Upper lobe of left lung (tissue), 6 donors: ENCODE results near the gene NRDC. TPM values are rescaled to one million over a fixed set of nuclear protein-coding genes. Genes with fewer than 3 reads are reported as not detected.
"Not testable (repeated sequence)": the region's sequence is repeated elsewhere in the genome, so short reads cannot be mapped to it uniquely, and the experiment has no call there.

Source experiments
- ATAC-seq, 2 donors: fragments of 200-7000 bp; cut with Tn5 transposase; one replicate each; pipeline ENCODE4 v1.9.1; 2022; ENCODE audit warnings: mild to moderate bottlenecking in 2 of 2, moderate library complexity in 2 of 2; ENCODE audit not compliant: low FRiP score in 2 of 2
- DNase-seq, 2 donors: peaks; one replicate each; pipeline ENCODE4 v3.0.0-alpha.2; 2019 to 2020
- H3K27ac ChIP-seq, 4 donors: fragments of 200-600 bp; sonication (generic); one replicate each; pipeline ENCODE4 v1.5.1; 2016 to 2019
- H3K27me3 ChIP-seq, 4 donors: fragments of 200-600 bp; sonication (generic); one replicate each; pipeline ENCODE4 v1.5.1; 2017 to 2019
- H3K36me3 ChIP-seq, 4 donors: fragments of 200-600 bp; sonication (generic); one replicate each; pipeline ENCODE4 v1.5.1; 2016 to 2019
- H3K4me1 ChIP-seq, 4 donors: fragments of 200-600 bp; sonication (generic); one replicate each; pipeline ENCODE4 v1.5.1; 2018 to 2019
- H3K4me3 ChIP-seq, 4 donors: fragments of 200-600 bp; sonication (generic); one replicate each; pipeline ENCODE4 v1.5.1; 2017 to 2019; ENCODE audit warnings: mild to moderate bottlenecking in 2 of 4, moderate library complexity in 1 of 4
- H3K9me3 ChIP-seq, 4 donors: fragments of 200-600 bp; sonication (generic); one replicate each; pipeline ENCODE4 v1.5.1; 2018 to 2019
- EP300 ChIP-seq, 4 donors: sonication (generic); formaldehyde crosslinking; IDR thresholded peaks; one replicate each; pipeline ENCODE4 v1.5.1; 2017; ENCODE audit warnings: antibody characterized with exemption in 4 of 4, control low read depth in 2 of 4
- POLR2A ChIP-seq, 4 donors: fragments of 450-650 bp; IDR thresholded peaks; one replicate each; pipeline ENCODE4 v1.5.1; 2016 to 2017; ENCODE audit warnings: antibody characterized with exemption in 4 of 4, mild to moderate bottlenecking in 2 of 4
- POLR2AphosphoS5 ChIP-seq, 2 donors: sonication (generic); formaldehyde crosslinking; IDR thresholded peaks; one replicate each; pipeline ENCODE4 v1.5.1; 2017; ENCODE audit warnings: antibody characterized with exemption in 2 of 2
- WGBS, 2 donors: methylation state at CpG; one replicate each; pipeline ENCODE4 v1.1.5; 2017 to 2018; 5-methylcytosine and 5-hydroxymethylcytosine counted together
- total RNA-seq, 6 donors: library from RNA; depleted of rRNA in 4 of 6; stranded (reverse); fragments of >200 nt in 4 of 6; gene quantifications; one replicate each; pipeline versions ENCODE4 v1.1.0 to v1.2.1, GENCODE V29; 2016 to 2021
- TF ChIP-seq, protein P1 (sequence below), 6 experiments: fragments of 450-650 bp in 4 of 6; fragments of 200-600 bp in 2 of 6; sonication (generic) in 2 of 6; IDR thresholded peaks; one replicate each; pipeline ENCODE4 v1.5.1; 2016 to 2019; ENCODE audit warnings: antibody characterized with exemption in 6 of 6
- donor health status: DM: no; HTN: no; CAD: no; lungs with moderate emphysema.
- donor health status: DM: no; HTN: yes; CAD: no; lungs with severe emphysema.

NRDC gene
- total RNA-seq, 6 donors from 2014 or later, result 52.5 to 149 (median 106) TPM

GRCh38 chr1:51897699-51898031, 19.1 kb upstream of the NRDC start:
- DNase-seq (no peak), ATAC-seq (no peak)
- peaks cover 0 to 5% (median 0%) of the 10 kb centered on the region in 4 donors for H3K27me3 ChIP-seq
- no peaks in the 10 kb centered on the region for H3K36me3 ChIP-seq
- H3K4me1 ChIP-seq, result no peaks in the 10 kb centered on the region
- TF ChIP-seq POLR2A (IDR thresholded peaks at IDR 0.05), result no peak
- no peak for TF ChIP-seq POLR2AphosphoS5 (IDR thresholded peaks at IDR 0.05)
- no peak for TF ChIP-seq EP300 (IDR thresholded peaks at IDR 0.05)
- TF ChIP-seq, protein P1, sequence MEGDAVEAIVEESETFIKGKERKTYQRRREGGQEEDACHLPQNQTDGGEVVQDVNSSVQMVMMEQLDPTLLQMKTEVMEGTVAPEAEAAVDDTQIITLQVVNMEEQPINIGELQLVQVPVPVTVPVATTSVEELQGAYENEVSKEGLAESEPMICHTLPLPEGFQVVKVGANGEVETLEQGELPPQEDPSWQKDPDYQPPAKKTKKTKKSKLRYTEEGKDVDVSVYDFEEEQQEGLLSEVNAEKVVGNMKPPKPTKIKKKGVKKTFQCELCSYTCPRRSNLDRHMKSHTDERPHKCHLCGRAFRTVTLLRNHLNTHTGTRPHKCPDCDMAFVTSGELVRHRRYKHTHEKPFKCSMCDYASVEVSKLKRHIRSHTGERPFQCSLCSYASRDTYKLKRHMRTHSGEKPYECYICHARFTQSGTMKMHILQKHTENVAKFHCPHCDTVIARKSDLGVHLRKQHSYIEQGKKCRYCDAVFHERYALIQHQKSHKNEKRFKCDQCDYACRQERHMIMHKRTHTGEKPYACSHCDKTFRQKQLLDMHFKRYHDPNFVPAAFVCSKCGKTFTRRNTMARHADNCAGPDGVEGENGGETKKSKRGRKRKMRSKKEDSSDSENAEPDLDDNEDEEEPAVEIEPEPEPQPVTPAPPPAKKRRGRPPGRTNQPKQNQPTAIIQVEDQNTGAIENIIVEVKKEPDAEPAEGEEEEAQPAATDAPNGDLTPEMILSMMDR (IDR thresholded peaks at IDR 0.05), result no peak
- no peaks in the 10 kb centered on the region for H3K9me3 ChIP-seq
- H3K4me3 ChIP-seq, result no peak overlapping the region
- H3K27ac ChIP-seq, result no peak overlapping the region

DNA sequence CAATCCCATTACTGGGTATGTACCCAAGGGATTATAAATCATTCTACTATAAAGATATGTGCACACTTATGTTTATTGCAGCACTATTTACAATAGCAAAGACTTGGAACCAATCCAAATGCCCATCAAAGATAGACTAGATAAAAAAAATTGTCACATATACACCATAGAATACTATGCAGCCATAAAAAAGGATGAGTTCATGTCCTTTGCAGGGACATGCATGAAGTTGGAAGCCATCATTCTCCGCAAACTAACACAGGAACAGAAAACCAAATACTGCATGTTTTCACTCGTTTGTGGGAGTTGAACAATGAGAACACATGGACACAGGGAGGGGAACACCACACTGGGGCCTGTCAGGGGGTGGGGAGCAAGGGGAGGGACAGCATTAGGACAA, 16.2 kb upstream of the NRDC start:
- H3K4me3 ChIP-seq, DNase-seq, H3K27ac ChIP-seq, H3K36me3 ChIP-seq, H3K9me3 ChIP-seq, H3K27me3 ChIP-seq, H3K4me1 ChIP-seq, ATAC-seq: not testable (repeated sequence)
- 73 to 85% methylated on average over 2 of the region's 2 CpGs for WGBS, 2 donors

GRCh38 chr1:51878308-51878615, 265 bp downstream of the NRDC start:
- DNase-seq (no peak), ATAC-seq (peak in 1 of 2 donors; percentile 13)
- Histone ChIP-seq H3K4me3 (peak overlapping the region; percentile 62 to 96 (median 78)), H3K27me3 (no peaks in the 10 kb centered on the region), H3K27ac (peak overlapping the region; percentile 93 to 100 (median 98)), H3K36me3 (peaks cover 0 to 7% (median 0%) of the 10 kb centered on the region in 4 donors), H3K4me1 (peaks cover 31 to 47% (median 40%) of the 10 kb centered on the region in 4 donors), H3K9me3 (no peaks in the 10 kb centered on the region)
- WGBS, 2 donors, result 0% methylated on average over 17 of the region's 17 CpGs; no CpG with 5 or more reads in 1 of the 2 donors
- TF ChIP-seq POLR2A (IDR thresholded peaks at IDR 0.05) (no peak), POLR2AphosphoS5 (IDR thresholded peaks at IDR 0.05) (no peak), EP300 (IDR thresholded peaks at IDR 0.05) (no peak)
- TF ChIP-seq, protein P1 (IDR thresholded peaks at IDR 0.05), result no peak

DNA sequence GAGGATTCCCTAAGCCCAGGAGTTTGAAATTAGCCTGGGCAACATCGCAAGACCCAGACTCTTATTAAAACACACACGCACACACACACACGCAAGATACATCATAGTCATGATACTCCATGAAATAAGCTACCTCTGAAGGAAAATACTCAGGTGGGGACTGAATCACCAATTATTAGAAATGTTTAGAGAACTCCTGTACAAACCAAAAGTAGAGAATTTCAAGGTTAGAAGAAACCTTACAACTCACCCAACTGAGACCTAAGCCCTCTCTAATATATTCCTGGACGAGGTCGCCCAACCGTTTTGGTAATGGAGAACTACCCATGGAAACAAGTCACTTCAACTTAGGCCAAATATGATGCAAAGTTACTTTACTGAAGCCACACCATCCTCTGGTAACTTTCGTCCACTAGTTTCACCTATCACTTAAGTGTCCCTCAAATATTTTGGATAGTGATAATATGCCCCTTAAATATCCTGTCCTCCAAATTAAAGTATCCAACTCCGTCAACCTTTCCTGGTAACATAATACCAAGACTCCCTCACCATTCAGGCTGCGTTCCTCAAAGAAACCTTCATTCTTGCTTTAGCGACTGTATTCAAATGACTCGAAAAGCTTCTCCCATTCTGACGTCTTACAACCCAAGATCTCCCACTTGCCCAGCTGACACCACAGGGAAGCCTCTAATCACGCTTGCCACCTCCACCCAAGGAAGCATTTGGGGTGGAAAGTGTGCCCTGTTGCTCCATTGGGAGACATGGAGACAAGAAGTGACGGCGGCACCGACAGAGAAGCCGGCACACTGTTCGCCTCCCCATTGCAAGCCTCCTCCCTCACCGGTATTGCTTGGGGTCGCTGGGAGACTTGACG, 856 bp downstream of the NRDC start:
- ATAC-seq (peak; percentile 1 to 20), DNase-seq (peak in 1 of 2 donors; percentile 33)
- H3K9me3 ChIP-seq, result no peaks in the 10 kb centered on the region
- peaks cover 31 to 47% (median 40%) of the 10 kb centered on the region in 4 donors for H3K4me1 ChIP-seq
- H3K27me3 ChIP-seq, result no peaks in the 10 kb centered on the region
- peak overlapping the region; percentile 62 to 96 (median 78) for H3K4me3 ChIP-seq
- peak overlapping the region; percentile 93 to 100 (median 98) for H3K27ac ChIP-seq
- TF ChIP-seq EP300 (IDR thresholded peaks at IDR 0.05) (no peak), POLR2A (IDR thresholded peaks at IDR 0.05) (no peak), POLR2AphosphoS5 (IDR thresholded peaks at IDR 0.05) (no peak)
- TF ChIP-seq, protein P1 (IDR thresholded peaks at IDR 0.05), result no peak
- 13 to 21% methylated on average over 13 to 21 of the region's 21 CpGs for WGBS, 2 donors
- peaks cover 0 to 7% (median 0%) of the 10 kb centered on the region in 4 donors for H3K36me3 ChIP-seq

- Histone ChIP-seq H3K27me3 (no peaks in the 10 kb centered on the region), H3K9me3 (no peaks in the 10 kb centered on the region), H3K27ac (no peak overlapping the region), H3K4me1 (peaks cover 35 to 59% (median 45%) of the 10 kb centered on the region in 4 donors), H3K36me3 (peaks cover 0 to 7% (median 0%) of the 10 kb centered on the region in 4 donors), H3K4me3 (no peak overlapping the region)
- TF ChIP-seq, protein P1 (IDR thresholded peaks at IDR 0.05), result no peak
- TF ChIP-seq EP300 (IDR thresholded peaks at IDR 0.05), result no peak
- TF ChIP-seq POLR2A (IDR thresholded peaks at IDR 0.05), result no peak
- TF ChIP-seq POLR2AphosphoS5 (IDR thresholded peaks at IDR 0.05), result no peak
- ATAC-seq, result no peak
- DNase-seq, result no peak
Observed at GRCh38 chr1:51875836-51876235, 2.7 kb downstream of the NRDC start.
